ENCODE results near the gene TNNT1. TPM values are rescaled to one million over a fixed set of nuclear protein-coding genes. Genes with fewer than 3 reads are reported as not detected.
"Not testable (repeated sequence)": the region's sequence is repeated elsewhere in the genome, so short reads cannot be mapped to it uniquely, and the experiment has no call there.

The TNNT1 gene
- polyA plus RNA-seq, 3 donors from 2014 or later: not detected

GRCh38 chr19:55160128-55160985 is 11.4 kb upstream of the TNNT1 start:
- H3K4me1 Mint-ChIP-seq: peaks cover 7 to 11% of the 10 kb centered on the region in 2 donors
- H3K27me3 Mint-ChIP-seq (ENCODE audit: low read depth in 3 of 3): peaks cover 5 to 21% (median 6%) of the 10 kb centered on the region in 3 donors
- H3K27ac Mint-ChIP-seq: peak overlapping the region in 1 of 6 donors; percentile 70
- DNase-seq: peak; percentile 86 to 87 (median 86)
- H3K36me3 Mint-ChIP-seq: no peaks in the 10 kb centered on the region
- H3K9me3 Mint-ChIP-seq: peaks cover 0 to 2% (median 0%) of the 10 kb centered on the region in 6 donors
- H3K4me3 Mint-ChIP-seq: peak overlapping the region in 2 of 5 donors; percentile 12 to 70

DNA sequence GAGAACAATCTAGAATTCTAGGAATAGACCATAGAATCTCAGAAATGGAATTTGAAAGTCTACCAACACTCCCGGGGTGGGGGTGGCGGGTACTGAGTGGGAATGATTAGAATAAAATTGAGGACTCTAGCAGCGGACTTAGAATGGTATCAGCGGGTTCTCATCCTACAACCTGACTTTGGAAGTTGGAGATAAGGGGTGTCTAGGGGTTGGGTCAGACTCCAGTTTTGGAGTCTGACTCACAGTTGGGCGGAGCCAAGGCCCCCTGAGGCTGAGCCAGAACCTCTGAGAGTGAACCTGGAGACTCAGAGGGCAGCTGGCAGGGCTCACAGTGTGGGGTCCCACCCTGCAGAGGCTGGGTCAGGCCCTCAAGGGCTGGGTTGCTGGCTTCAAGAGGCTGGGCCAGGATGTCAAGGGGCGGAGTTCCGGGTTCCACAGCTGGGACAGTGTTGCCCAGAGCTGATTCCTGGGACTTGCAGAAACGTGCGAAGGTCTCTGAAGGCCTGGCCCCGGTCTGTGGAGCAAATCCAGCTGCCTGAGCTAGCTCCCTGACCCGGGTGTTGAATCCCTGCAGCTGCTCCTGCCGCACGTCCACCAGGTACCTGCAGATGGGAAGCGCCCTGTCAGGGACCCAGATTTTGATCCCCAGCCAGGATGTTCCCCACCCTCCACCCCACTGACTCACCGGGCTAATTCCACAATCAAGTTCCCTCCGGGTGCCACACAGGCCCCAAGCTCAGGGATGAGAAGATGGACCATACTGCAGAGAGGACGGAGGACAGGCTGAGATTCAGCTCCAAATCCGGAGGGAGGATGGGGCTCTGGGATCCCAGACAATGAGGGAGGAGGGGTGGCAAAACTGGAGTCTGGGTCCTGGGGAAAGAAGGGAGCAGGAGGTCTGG is 10.1 kb upstream of the TNNT1 start:
- Mint-ChIP-seq H3K9me3 (peaks cover 0 to 2% (median 0%) of the 10 kb centered on the region in 6 donors), H3K4me1 (peaks cover 12 to 14% of the 10 kb centered on the region in 2 donors), H3K4me3 (no peak overlapping the region), H3K27ac (no peak overlapping the region), H3K27me3 (ENCODE audit: low read depth in 3 of 3) (peaks cover 2 to 19% (median 7%) of the 10 kb centered on the region in 3 donors), H3K36me3 (no peaks in the 10 kb centered on the region)
- no peak for DNase-seq

- Mint-ChIP-seq H3K4me1 (peaks cover 17 to 19% of the 10 kb centered on the region in 2 donors), H3K27me3 (ENCODE audit: low read depth in 3 of 3) (peaks cover 6 to 15% (median 7%) of the 10 kb centered on the region in 3 donors), H3K36me3 (no peaks in the 10 kb centered on the region), H3K9me3 (peaks cover 0 to 2% (median 0%) of the 10 kb centered on the region in 6 donors), H3K4me3 (peak overlapping the region in 1 of 5 donors; percentile 30), H3K27ac (no peak overlapping the region)
- DNase-seq: no peak
These were observed 9.4 kb upstream of the TNNT1 start for GRCh38 chr19:55158423-55158822.

- no peak for DNase-seq
- Mint-ChIP-seq H3K27ac (no peak within 1 kb of the TSS), H3K27me3 (ENCODE audit: low read depth in 3 of 3) (peaks cover 6 to 10% (median 7%) of the 10 kb centered on the region in 3 donors), H3K4me3 (peak within 1 kb of the TSS in 4 of 5 donors; percentile 26 to 33 (median 31)), H3K36me3 (no peaks in the 10 kb centered on the region), H3K4me1 (peaks cover 18 to 22% of the 10 kb centered on the region in 2 donors), H3K9me3 (peaks cover 0 to 2% (median 0%) of the 10 kb centered on the region in 6 donors)
These were observed 8.3 kb upstream of the TNNT1 start, which contains the start of gene TNNI3 for GRCh38 chr19:55157064-55157908. Gene TNNI3, minus strand, starts transcription at chr19:55157732. Its CDS starts 143 bp downstream, at chr19:55157589.

- Mint-ChIP-seq H3K9me3 (peaks cover 0 to 7% (median 0%) of the 10 kb centered on the region in 6 donors), H3K4me3 (peak overlapping the region; percentile 26 to 47 (median 32)), H3K27me3 (ENCODE audit: low read depth in 3 of 3) (peaks cover 6 to 14% (median 7%) of the 10 kb centered on the region in 3 donors), H3K4me1 (peaks cover 27 to 29% of the 10 kb centered on the region in 2 donors), H3K27ac (no peak overlapping the region), H3K36me3 (no peaks in the 10 kb centered on the region)
- peak in 1 of 3 donors; percentile 26 for DNase-seq
These were observed 7.4 kb upstream of the TNNT1 start for GRCh38 chr19:55156202-55157063.

DNA sequence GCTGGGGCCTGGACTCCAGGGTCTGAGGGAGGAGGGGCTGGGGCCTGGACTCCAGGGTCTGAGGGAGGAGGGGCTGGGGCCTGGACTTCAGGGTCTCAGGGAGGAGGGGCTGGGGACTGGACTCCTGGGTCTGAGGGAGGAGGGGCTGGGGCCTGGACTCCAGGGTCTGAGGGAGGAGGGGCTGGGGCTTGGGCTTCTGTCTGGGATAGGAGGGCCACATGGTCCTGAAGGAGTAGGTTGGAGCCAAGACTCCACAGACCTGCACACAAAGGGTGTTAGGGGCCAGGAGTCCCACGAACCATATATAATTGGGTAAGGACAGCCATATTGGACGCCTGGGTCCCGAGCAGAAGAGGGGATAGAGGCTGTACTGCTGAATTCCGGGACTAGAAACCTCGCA is 6.8 kb upstream of the TNNT1 start:
- H3K27ac Mint-ChIP-seq, DNase-seq, H3K9me3 Mint-ChIP-seq, H3K4me3 Mint-ChIP-seq, H3K36me3 Mint-ChIP-seq: not testable (repeated sequence)
- H3K27me3 Mint-ChIP-seq (ENCODE audit: low read depth in 3 of 3): peaks cover 6 to 14% (median 7%) of the 10 kb centered on the region in 3 donors
- peaks cover 28 to 29% of the 10 kb centered on the region in 2 donors for H3K4me1 Mint-ChIP-seq

- no peak for DNase-seq
- H3K4me1 Mint-ChIP-seq: peaks cover 25 to 28% of the 10 kb centered on the region in 2 donors
- H3K36me3 Mint-ChIP-seq: no peaks in the 10 kb centered on the region
- H3K4me3 Mint-ChIP-seq: no peak overlapping the region
- H3K27me3 Mint-ChIP-seq (ENCODE audit: low read depth in 3 of 3): peaks cover 5 to 19% (median 7%) of the 10 kb centered on the region in 3 donors
- no peak overlapping the region for H3K27ac Mint-ChIP-seq
- H3K9me3 Mint-ChIP-seq: peaks cover 0 to 7% (median 0%) of the 10 kb centered on the region in 6 donors
These were observed 4.8 kb upstream of the TNNT1 start for GRCh38 chr19:55153652-55154264.

DNA sequence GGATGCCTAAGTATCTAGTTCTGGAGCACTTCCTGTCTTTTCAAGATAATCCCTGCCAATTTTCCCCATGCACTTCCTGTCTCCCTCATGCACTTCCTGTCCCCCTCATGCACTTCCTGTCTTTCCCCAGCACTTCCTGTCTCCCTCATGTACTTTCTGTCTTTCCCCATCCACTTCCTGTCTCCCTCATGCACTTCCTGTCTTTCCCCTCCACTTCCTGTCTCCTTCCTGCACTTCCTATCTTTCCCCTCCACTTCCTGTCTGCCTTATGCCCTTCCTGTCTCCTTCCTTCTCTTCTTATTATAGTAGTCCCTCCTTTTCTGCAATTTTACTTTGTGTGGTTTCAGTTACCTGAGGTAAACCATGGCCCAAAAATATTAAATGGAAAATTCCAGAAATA is 3.0 kb upstream of the TNNT1 start:
- H3K27me3 Mint-ChIP-seq (ENCODE audit: low read depth in 3 of 3): peaks cover 7 to 21% (median 14%) of the 10 kb centered on the region in 3 donors
- no peaks in the 10 kb centered on the region for H3K36me3 Mint-ChIP-seq
- peaks cover 0 to 7% (median 0%) of the 10 kb centered on the region in 6 donors for H3K9me3 Mint-ChIP-seq

DNA sequence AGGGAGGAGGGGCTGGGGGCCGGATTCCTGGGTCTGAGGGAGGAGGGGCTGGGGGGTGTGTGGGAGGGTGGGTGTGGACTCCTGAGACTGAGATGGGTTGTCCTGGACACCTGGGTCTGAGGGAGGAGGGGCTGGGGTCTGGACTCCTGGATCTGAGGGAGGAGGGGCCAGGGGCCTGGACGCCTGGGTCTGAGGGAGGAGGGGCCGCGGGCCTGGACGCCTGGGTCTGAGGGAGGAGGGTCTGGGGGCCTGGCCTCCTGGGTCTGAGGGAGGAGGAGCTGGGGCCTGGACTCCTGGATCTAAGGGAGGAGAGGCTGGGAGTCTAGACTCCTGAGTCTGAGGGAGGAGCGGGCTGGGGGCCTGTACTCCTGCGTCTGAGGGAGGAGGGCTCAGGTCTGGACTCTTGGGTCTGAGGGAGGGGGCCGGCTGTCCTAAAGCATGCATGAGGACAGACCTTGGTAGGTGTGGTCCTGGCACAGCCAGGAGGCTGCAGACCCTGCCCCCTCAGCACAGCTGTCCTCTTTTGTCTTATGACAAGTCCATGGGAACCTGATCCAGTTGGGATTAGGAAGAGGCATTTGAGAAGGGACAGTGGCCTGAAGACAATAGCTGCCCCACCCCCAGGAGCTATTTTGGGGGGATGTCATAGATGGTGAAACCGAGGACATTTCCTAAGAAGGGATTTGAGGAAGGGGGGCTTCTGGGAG is 1.3 kb downstream of the TNNT1 start:
- Mint-ChIP-seq H3K27ac (no peak overlapping the region), H3K4me3 (no peak overlapping the region), H3K27me3 (ENCODE audit: low read depth in 3 of 3) (peaks cover 13 to 34% (median 25%) of the 10 kb centered on the region in 3 donors), H3K4me1 (peaks cover 7 to 11% of the 10 kb centered on the region in 2 donors), H3K36me3 (peaks cover 0 to 4% (median 0%) of the 10 kb centered on the region in 3 donors), H3K9me3 (peaks cover 0 to 7% (median 0%) of the 10 kb centered on the region in 6 donors)
- DNase-seq: no peak

More for the DNA sequence above, 3.0 kb upstream of the TNNT1 start:
- Mint-ChIP-seq H3K27ac (peak overlapping the region in 5 of 6 donors; percentile 26 to 83 (median 77)), H3K4me1 (peaks cover 24 to 28% of the 10 kb centered on the region in 2 donors), H3K4me3 (peak overlapping the region in 1 of 5 donors; percentile 8)
- DNase-seq: no peak

GRCh38 chr19:55146705-55147273 is 2.2 kb downstream of the TNNT1 start:
- peaks cover 1 to 5% of the 10 kb centered on the region in 2 donors for H3K4me1 Mint-ChIP-seq
- no peak for DNase-seq
- H3K27ac Mint-ChIP-seq: no peak overlapping the region
- peaks cover 13 to 36% (median 30%) of the 10 kb centered on the region in 3 donors for H3K27me3 Mint-ChIP-seq (ENCODE audit: low read depth in 3 of 3)
- peaks cover 0 to 4% (median 0%) of the 10 kb centered on the region in 3 donors for H3K36me3 Mint-ChIP-seq
- H3K9me3 Mint-ChIP-seq: peaks cover 0 to 2% (median 0%) of the 10 kb centered on the region in 6 donors
- no peak overlapping the region for H3K4me3 Mint-ChIP-seq
